HCT116 (cell line): ENCODE data around the gene ORC5. TPM values are rescaled to one million over a fixed set of nuclear protein-coding genes. Genes with fewer than 3 reads are reported as not detected.

Experiments used
- ATAC-seq: fragments of 200-7000 bp; cut with Tn5 transposase; 2 replicates; pipeline ENCODE4 v1.9.1; 2020; ENCODE audit warnings: mild to moderate bottlenecking, moderate library complexity
- BruUV-seq: library from RNA; stranded (reverse); fragments of 400-500 nt; replicated peaks from 2 replicates; lab custom pipeline; 2021; lab: Mats Ljungman, UMichigan
- CTCF ChIA-PET: fragments of 300-600 bp; sonication (Branson Sonifier 250); formaldehyde crosslinking; loops from one replicate; lab custom pipeline; 2021; ENCODE audit warnings: antibody characterized with exemption; lab: Charles Lee
- POLR2A ChIA-PET: fragments of 300-600, 350-600 bp; sonication (Branson Sonifier 250); formaldehyde crosslinking; loops from one replicate; lab custom pipeline; 2021; ENCODE audit warnings: antibody characterized with exemption; lab: Charles Lee
- RAD21 ChIA-PET, 2 experiments: fragments of 300-600 bp; sonication (Branson Sonifier 250); formaldehyde crosslinking; loops; one replicate each; lab custom pipeline; 2023; ENCODE audit warnings: low total read pairs in 2 of 2; ENCODE audit not compliant: uncharacterized antibody in 2 of 2, unreplicated experiment in 2 of 2, low non-redundant PET in 1 of 2; lab: Charles Lee
- DNase-seq: peaks from one replicate; pipeline ENCODE4 v3.0.0-alpha.2; 2010; ENCODE audit warnings: low read depth, low spot score
- H2AFZ ChIP-seq: fragments of 200-600 bp; shearing (Covaris generic), sonication (generic); 2 replicates; pipeline ENCODE4 v1.6.1; 2017; ENCODE audit warnings: low read depth, mixed run types, mixed read lengths, antibody characterized with exemption, low read length; ENCODE audit not compliant: poor library complexity, severe bottlenecking
- H3K27ac ChIP-seq: 2 replicates; pipeline ENCODE4 v1.5.1; 2012; ENCODE audit warnings: low read depth, low read length
- H3K27me3 ChIP-seq: fragments of 200-600 bp; sonication (generic); 2 replicates; pipeline ENCODE4 v1.6.1; 2016; ENCODE audit warnings: mixed run types, low read length, mixed read lengths; ENCODE audit not compliant: insufficient read depth
- H3K36me3 ChIP-seq, 2 experiments: fragments of 200-500 bp in 1 of 2; fragments of 200-600 bp in 1 of 2; sonication (Bioruptor generic) in 1 of 2; sonication (generic) in 1 of 2; 2 replicates each; pipeline versions ENCODE4 v1.5.1 to v1.6.1; 2014 to 2016; ENCODE audit warnings: low read length in 2 of 2, inconsistent platforms in 1 of 2, mixed read lengths in 1 of 2, mixed run types in 1 of 2; ENCODE audit not compliant: insufficient read depth in 2 of 2, control insufficient read depth in 1 of 2
- H3K4me1 ChIP-seq, 2 experiments: fragments of 200-600 bp in 1 of 2; sonication (generic) in 1 of 2; 2 replicates each; pipeline versions ENCODE4 v1.5.1 to v1.6.1; 2012 to 2017; ENCODE audit warnings: low read length in 2 of 2, inconsistent platforms in 1 of 2, mild to moderate bottlenecking in 1 of 2, mixed read lengths in 1 of 2, mixed run types in 1 of 2, moderate library complexity in 1 of 2; ENCODE audit not compliant: insufficient read depth in 2 of 2, control insufficient read depth in 1 of 2
- H3K4me2 ChIP-seq: fragments of 200-600 bp; sonication (generic); 2 replicates; pipeline ENCODE4 v1.6.1; 2017; ENCODE audit warnings: mixed run types, low read length, mixed read lengths
- H3K4me3 ChIP-seq, 2 experiments: fragments of 200-600 bp in 1 of 2; sonication (generic) in 1 of 2; replicated peaks in 1 of 2; 2 replicates each; pipeline ENCODE4 v1.5.1; 2011 to 2016; ENCODE audit warnings: low read length in 2 of 2, control low read depth in 1 of 2, low read depth in 1 of 2, mild to moderate bottlenecking in 1 of 2, mixed read lengths in 1 of 2, mixed run types in 1 of 2
- H3K79me2 ChIP-seq: fragments of 200-600 bp; sonication (generic); 2 replicates; pipeline ENCODE4 v1.6.1; 2017; ENCODE audit warnings: mild to moderate bottlenecking, mixed run types, low read length, moderate library complexity, mixed read lengths; ENCODE audit not compliant: insufficient read depth
- H3K9ac ChIP-seq: fragments of 200-600 bp; sonication (generic); 2 replicates; pipeline ENCODE4 v1.6.1; 2016; ENCODE audit warnings: low read length, mixed read lengths
- H3K9me2 ChIP-seq: fragments of 200-600 bp; sonication (generic), shearing (Covaris generic); 2 replicates; pipeline ENCODE4 v1.6.1; 2017; ENCODE audit warnings: mixed run types, mild to moderate bottlenecking, moderate library complexity; ENCODE audit not compliant: insufficient read depth
- H3K9me3 ChIP-seq, 2 experiments: fragments of 200-500 bp in 1 of 2; fragments of 200-600 bp in 1 of 2; sonication (Bioruptor generic) in 1 of 2; sonication (generic) in 1 of 2; 2 replicates each; pipeline ENCODE4 v1.6.1; 2014 to 2017; ENCODE audit warnings: low read length in 2 of 2, mixed read lengths in 2 of 2, inconsistent platforms in 1 of 2, low read depth in 1 of 2, mild to moderate bottlenecking in 1 of 2, mixed run types in 1 of 2, moderate library complexity in 1 of 2; ENCODE audit not compliant: control insufficient read depth in 1 of 2, insufficient read depth in 1 of 2
- H4K20me1 ChIP-seq: fragments of 200-600 bp; sonication (generic), shearing (Covaris generic); 2 replicates; pipeline ENCODE4 v1.6.1; 2017; ENCODE audit warnings: mixed run types, mild to moderate bottlenecking, moderate library complexity; ENCODE audit not compliant: insufficient read depth
- CEBPB ChIP-seq: IDR thresholded peaks from 2 replicates; pipeline ENCODE4 v1.6.1; 2012; ENCODE audit warnings: low read depth
- EGR1 ChIP-seq: IDR thresholded peaks from 2 replicates; pipeline ENCODE4 v1.6.1; 2012; ENCODE audit warnings: low read depth
- EZH2 ChIP-seq: fragments of 200-600 bp; sonication (generic); IDR thresholded peaks from 2 replicates; pipeline ENCODE4 v1.6.1; 2017; ENCODE audit warnings: antibody characterized with exemption, mixed run types
- FOSL1 ChIP-seq: IDR thresholded peaks from 2 replicates; pipeline ENCODE4 v1.6.1; 2012; ENCODE audit warnings: low read depth
- POLR2A ChIP-seq: IDR thresholded peaks from 2 replicates; pipeline ENCODE4 v1.7.0; 2011; ENCODE audit warnings: borderline replicate concordance; ENCODE audit not compliant: insufficient read depth, insufficient read length; ENCODE audit errors: extremely low read depth
- RAD21 ChIP-seq: IDR thresholded peaks from 2 replicates; pipeline ENCODE4 v1.6.1; 2012; ENCODE audit warnings: low read depth, mild to moderate bottlenecking
- SIN3A ChIP-seq: IDR thresholded peaks from 2 replicates; pipeline ENCODE4 v1.6.1; 2012; ENCODE audit warnings: low read depth
- SP1 ChIP-seq: IDR thresholded peaks from 2 replicates; pipeline ENCODE4 v1.6.1; 2012; ENCODE audit warnings: low read depth
- ZNF274 ChIP-seq: fragments of 200-500 bp; sonication (Bioruptor generic); IDR thresholded peaks from 2 replicates; pipeline ENCODE4 v1.6.1; 2014; ENCODE audit warnings: mild to moderate bottlenecking, low read depth, low read length, inconsistent platforms
- intact Hi-C: fragments of 100-400 bp; cut with micrococcal nuclease; formaldehyde crosslinking; loops from 2 replicates; pipeline ENCODE4 v1.10.0; 2022
- total RNA-seq: library from RNA; stranded (reverse); gene quantifications from one replicate; pipeline ENCODE4 v1.2.1, GENCODE V29; 2021; ENCODE audit not compliant: unreplicated experiment
- TF ChIP-seq, protein P1 (sequence below), 3 experiments: fragments of 200-600 bp in 1 of 3; sonication (generic) in 1 of 3; IDR thresholded peaks in 2 of 3; conservative IDR thresholded peaks in 1 of 3; 2 replicates each; pipeline ENCODE4 v1.5.1; 2012 to 2017; ENCODE audit warnings: low read depth in 2 of 3, low read length in 2 of 3, antibody characterized with exemption in 1 of 3, borderline replicate concordance in 1 of 3, control low read depth in 1 of 3, mild to moderate bottlenecking in 1 of 3, mixed read lengths in 1 of 3, mixed run types in 1 of 3, moderate library complexity in 1 of 3; ENCODE audit not compliant: insufficient read depth in 1 of 3
- TF ChIP-seq, protein P2 (sequence below): IDR thresholded peaks from 2 replicates; pipeline ENCODE4 v1.6.1; 2012
- TF ChIP-seq, protein P3 (sequence below): IDR thresholded peaks from 2 replicates; pipeline ENCODE4 v1.6.1; 2012

The ORC5 gene
- total RNA-seq, 1 experiment from 2014 or later = 30.2 TPM

DNA sequence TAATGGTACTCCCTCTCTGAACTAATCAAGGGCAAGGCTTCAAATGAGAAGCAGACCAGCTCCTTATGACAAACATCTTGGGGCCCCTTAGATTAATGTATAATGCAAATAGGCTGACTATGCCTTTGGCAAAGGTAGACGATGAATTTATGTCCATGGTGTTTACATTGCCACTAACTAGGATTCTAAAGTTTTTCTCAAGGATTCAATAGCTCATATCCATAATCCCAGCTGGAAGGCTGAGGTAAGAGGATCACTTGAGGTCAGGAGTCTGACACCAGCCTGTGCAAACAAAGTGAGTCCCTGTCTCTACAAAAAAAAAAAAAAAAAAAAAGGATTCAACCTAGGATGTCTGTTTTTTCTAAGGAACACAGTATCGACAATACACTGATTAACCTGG is 96.5 kb downstream of the ORC5 start:
- Histone ChIP-seq H3K9ac (no peak overlapping the region), H3K4me2 (no peak overlapping the region), H3K4me3 (no peak overlapping the region), H3K4me1 (no peaks in the 10 kb centered on the region), H3K9me3 (no peaks in the 10 kb centered on the region), H3K9me2 (no peaks in the 10 kb centered on the region), H3K27ac (no peak overlapping the region), H4K20me1 (no peaks in the 10 kb centered on the region), H3K27me3 (peaks cover 14% of the 10 kb centered on the region; the same call in 1 of the 2 replicates), H3K36me3 (no peaks in the 10 kb centered on the region), H3K79me2 (no peaks in the 10 kb centered on the region), H2AFZ (no peak overlapping the region)
- DNase-seq (no peak), ATAC-seq (no peak)
- ChIA-PET CTCF (no interaction called here), RAD21 (no interaction called here), POLR2A (no interaction called here)
- no TSS peak for BruUV-seq
- intact Hi-C loops = no loop called here
- TF ChIP-seq RAD21 (no peak), EGR1 (no peak), FOSL1 (no peak), SIN3A (no peak), POLR2A (no peak), EZH2 (no peak), CEBPB (no peak), SP1 (no peak), ZNF274 (no peak)
- TF ChIP-seq, protein P1, sequence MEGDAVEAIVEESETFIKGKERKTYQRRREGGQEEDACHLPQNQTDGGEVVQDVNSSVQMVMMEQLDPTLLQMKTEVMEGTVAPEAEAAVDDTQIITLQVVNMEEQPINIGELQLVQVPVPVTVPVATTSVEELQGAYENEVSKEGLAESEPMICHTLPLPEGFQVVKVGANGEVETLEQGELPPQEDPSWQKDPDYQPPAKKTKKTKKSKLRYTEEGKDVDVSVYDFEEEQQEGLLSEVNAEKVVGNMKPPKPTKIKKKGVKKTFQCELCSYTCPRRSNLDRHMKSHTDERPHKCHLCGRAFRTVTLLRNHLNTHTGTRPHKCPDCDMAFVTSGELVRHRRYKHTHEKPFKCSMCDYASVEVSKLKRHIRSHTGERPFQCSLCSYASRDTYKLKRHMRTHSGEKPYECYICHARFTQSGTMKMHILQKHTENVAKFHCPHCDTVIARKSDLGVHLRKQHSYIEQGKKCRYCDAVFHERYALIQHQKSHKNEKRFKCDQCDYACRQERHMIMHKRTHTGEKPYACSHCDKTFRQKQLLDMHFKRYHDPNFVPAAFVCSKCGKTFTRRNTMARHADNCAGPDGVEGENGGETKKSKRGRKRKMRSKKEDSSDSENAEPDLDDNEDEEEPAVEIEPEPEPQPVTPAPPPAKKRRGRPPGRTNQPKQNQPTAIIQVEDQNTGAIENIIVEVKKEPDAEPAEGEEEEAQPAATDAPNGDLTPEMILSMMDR (IDR thresholded peaks at IDR 0.05 in 2 of 3, conservative IDR thresholded peaks at IDR 0.05 in 1 of 3; ENCODE audit: borderline replicate concordance in 1 of 3, insufficient read depth in 1 of 3, low read depth in 2 of 3, low read length in 2 of 3) = no peak
- TF ChIP-seq, protein P2, sequence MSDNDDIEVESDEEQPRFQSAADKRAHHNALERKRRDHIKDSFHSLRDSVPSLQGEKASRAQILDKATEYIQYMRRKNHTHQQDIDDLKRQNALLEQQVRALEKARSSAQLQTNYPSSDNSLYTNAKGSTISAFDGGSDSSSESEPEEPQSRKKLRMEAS = no peak
- TF ChIP-seq, protein P3, sequence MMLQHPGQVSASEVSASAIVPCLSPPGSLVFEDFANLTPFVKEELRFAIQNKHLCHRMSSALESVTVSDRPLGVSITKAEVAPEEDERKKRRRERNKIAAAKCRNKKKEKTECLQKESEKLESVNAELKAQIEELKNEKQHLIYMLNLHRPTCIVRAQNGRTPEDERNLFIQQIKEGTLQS = no peak
